Inferior parietal cortex (tissue), 1 donor: ENCODE measurements around the gene OMP.
"Not testable (repeated sequence)": the region's sequence is repeated elsewhere in the genome, so short reads cannot be mapped to it uniquely, and the experiment has no call there.

Source experiments
- DNase-seq: peaks from one replicate; pipeline ENCODE4 v3.0.0-alpha.2; 2016; ENCODE audit errors: extremely low spot score

Gene OMP

GRCh38 chr11:77086521-77087472 is 15.8 kb upstream of the OMP start:
- no peak for DNase-seq

GRCh38 chr11:77087723-77088225 is 14.9 kb upstream of the OMP start:
- DNase-seq: no peak

GRCh38 chr11:77088236-77089003 is 14.2 kb upstream of the OMP start:
- DNase-seq: no peak

GRCh38 chr11:77089004-77089545 is 13.6 kb upstream of the OMP start:
- DNase-seq: no peak

GRCh38 chr11:77090046-77090372 is 12.6 kb upstream of the OMP start:
- DNase-seq: no peak

GRCh38 chr11:77090373-77091111 is 12.1 kb upstream of the OMP start:
- no peak for DNase-seq

- peak; percentile 83 for DNase-seq
Observed at GRCh38 chr11:77091146-77091940, 11.3 kb upstream of the OMP start.

GRCh38 chr11:77092382-77092781 is 10.3 kb upstream of the OMP start:
- DNase-seq: no peak

GRCh38 chr11:77093056-77093891 is 9.4 kb upstream of the OMP start:
- no peak for DNase-seq

- no peak for DNase-seq
Observed at GRCh38 chr11:77093987-77094840, 8.4 kb upstream of the OMP start.

- no peak for DNase-seq
Observed at GRCh38 chr11:77094841-77095365, 7.7 kb upstream of the OMP start.

- no peak for DNase-seq
Observed at GRCh38 chr11:77095551-77096490, 6.8 kb upstream of the OMP start.

- no peak for DNase-seq
Observed at GRCh38 chr11:77096591-77097019, 6.0 kb upstream of the OMP start.

GRCh38 chr11:77097180-77097579 is 5.5 kb upstream of the OMP start:
- DNase-seq: not testable (repeated sequence)

- DNase-seq: no peak
Observed at GRCh38 chr11:77100166-77101042, 2.2 kb upstream of the OMP start.

GRCh38 chr11:77101043-77101537 is 1.6 kb upstream of the OMP start:
- no peak for DNase-seq
